Peyer's patch (tissue), 4 donors: ENCODE measurements around the gene SLC9A8. TPM values are rescaled to one million over a fixed set of nuclear protein-coding genes. Genes with fewer than 3 reads are reported as not detected.
A peak's percentile ranks its signal among the peaks of the same experiment; 100 is the strongest.

Experiments
- DNase-seq, 3 donors: peaks; one replicate each; pipeline ENCODE4 v3.0.0-alpha.2; 2017 to 2019
- H3K27ac ChIP-seq, 4 donors: fragments of 200-600 bp; sonication (generic); one replicate each; pipeline ENCODE4 v1.5.1; 2016 to 2019
- H3K27me3 ChIP-seq, 2 donors: fragments of 200-600 bp; sonication (generic); one replicate each; pipeline ENCODE4 v1.5.1; 2019
- H3K36me3 ChIP-seq, 3 donors: fragments of 200-600 bp; sonication (generic); one replicate each; pipeline ENCODE4 v1.5.1; 2016 to 2019
- H3K4me1 ChIP-seq, 4 donors: fragments of 200-600 bp; sonication (generic); one replicate each; pipeline ENCODE4 v1.5.1; 2016 to 2019
- H3K4me3 ChIP-seq, 4 donors: fragments of 200-600 bp; sonication (generic); 1 replicate in 3 of 4; 2 replicates in 1 of 4; pipeline ENCODE4 v1.5.1; 2016 to 2019; ENCODE audit warnings: mild to moderate bottlenecking in 1 of 4
- H3K9me3 ChIP-seq, 4 donors: fragments of 200-600 bp; sonication (generic); one replicate each; pipeline ENCODE4 v1.5.1; 2016 to 2019; ENCODE audit warnings: mild to moderate bottlenecking in 1 of 4
- POLR2A ChIP-seq, 2 donors: fragments of 450-650 bp; IDR thresholded peaks; one replicate each; pipeline ENCODE4 v1.5.1; 2017; ENCODE audit warnings: antibody characterized with exemption in 2 of 2, mild to moderate bottlenecking in 2 of 2, moderate library complexity in 2 of 2
- total RNA-seq, 4 donors: library from RNA; depleted of rRNA; stranded (reverse); fragments of >200 nt; gene quantifications; one replicate each; pipeline ENCODE4 v1.1.0, GENCODE V29; 2016
- TF ChIP-seq, protein P1 (sequence below), 6 experiments: fragments of 450-650 bp in 4 of 6; fragments of 200-600 bp in 2 of 6; sonication (generic) in 1 of 6; IDR thresholded peaks; one replicate each; pipeline ENCODE4 v1.5.1; 2017 to 2019; ENCODE audit warnings: antibody characterized with exemption in 6 of 6, mild to moderate bottlenecking in 3 of 6, moderate library complexity in 1 of 6

The SLC9A8 gene
- total RNA-seq, 4 donors from 2014 or later: 15.6 to 24.4 (median 19.8) TPM

DNA sequence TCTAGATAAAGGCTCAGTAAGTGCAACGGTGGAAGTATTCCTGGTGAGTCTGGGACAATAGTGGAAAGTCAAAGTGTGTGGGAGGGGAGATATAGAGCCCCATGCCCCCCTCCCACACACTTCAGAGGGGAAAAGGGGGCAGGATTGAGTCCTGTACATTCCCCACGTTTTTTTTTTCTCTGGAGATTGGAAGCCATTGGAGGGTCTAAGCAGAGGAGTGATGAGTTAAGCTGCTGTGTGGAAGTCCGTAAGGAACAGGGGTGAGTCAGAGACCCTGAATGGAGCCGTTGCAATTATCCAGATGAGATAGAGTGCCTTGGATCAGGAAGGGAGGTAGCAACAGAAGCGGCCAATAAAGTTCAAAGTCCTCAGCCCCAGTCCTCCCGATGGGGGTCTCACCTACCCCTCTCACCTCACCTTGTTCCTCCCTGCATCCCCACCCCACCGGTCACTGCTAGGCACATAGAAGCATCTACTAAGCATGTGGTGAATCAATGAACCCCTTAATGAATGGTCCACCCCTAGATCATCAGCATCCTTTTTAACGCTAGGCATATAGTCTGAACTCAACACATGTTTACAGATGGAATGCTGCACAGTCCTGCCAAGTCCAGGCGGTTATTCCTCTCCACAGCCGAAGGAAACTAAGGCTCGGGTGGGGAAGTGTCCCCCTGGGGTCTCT is 662 bp upstream of the SLC9A8 start:
- Histone ChIP-seq H3K4me1 (peaks cover 0 to 19% (median 4%) of the 10 kb centered on the region in 4 donors), H3K36me3 (peaks cover 0 to 22% (median 0%) of the 10 kb centered on the region in 3 donors), H3K27me3 (no peaks in the 10 kb centered on the region), H3K9me3 (no peaks in the 10 kb centered on the region), H3K4me3 (peak overlapping the region; percentile 71 to 88 (median 82)), H3K27ac (peak overlapping the region; percentile 89 to 98 (median 96))
- peak in 2 of 3 donors; percentile 15 to 46 for DNase-seq
- TF ChIP-seq, protein P1, sequence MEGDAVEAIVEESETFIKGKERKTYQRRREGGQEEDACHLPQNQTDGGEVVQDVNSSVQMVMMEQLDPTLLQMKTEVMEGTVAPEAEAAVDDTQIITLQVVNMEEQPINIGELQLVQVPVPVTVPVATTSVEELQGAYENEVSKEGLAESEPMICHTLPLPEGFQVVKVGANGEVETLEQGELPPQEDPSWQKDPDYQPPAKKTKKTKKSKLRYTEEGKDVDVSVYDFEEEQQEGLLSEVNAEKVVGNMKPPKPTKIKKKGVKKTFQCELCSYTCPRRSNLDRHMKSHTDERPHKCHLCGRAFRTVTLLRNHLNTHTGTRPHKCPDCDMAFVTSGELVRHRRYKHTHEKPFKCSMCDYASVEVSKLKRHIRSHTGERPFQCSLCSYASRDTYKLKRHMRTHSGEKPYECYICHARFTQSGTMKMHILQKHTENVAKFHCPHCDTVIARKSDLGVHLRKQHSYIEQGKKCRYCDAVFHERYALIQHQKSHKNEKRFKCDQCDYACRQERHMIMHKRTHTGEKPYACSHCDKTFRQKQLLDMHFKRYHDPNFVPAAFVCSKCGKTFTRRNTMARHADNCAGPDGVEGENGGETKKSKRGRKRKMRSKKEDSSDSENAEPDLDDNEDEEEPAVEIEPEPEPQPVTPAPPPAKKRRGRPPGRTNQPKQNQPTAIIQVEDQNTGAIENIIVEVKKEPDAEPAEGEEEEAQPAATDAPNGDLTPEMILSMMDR (IDR thresholded peaks at IDR 0.05): no peak
- no peak for TF ChIP-seq POLR2A (IDR thresholded peaks at IDR 0.05)

GRCh38 chr20:49813305-49813974 is 812 bp downstream of the SLC9A8 start:
- TF ChIP-seq, protein P1 (IDR thresholded peaks at IDR 0.05): peak in 1 of 6 experiments; percentile 1
- no peak for TF ChIP-seq POLR2A (IDR thresholded peaks at IDR 0.05)
- DNase-seq: peak in 1 of 3 donors; percentile 45
- H3K27me3 ChIP-seq: no peaks in the 10 kb centered on the region

DNA sequence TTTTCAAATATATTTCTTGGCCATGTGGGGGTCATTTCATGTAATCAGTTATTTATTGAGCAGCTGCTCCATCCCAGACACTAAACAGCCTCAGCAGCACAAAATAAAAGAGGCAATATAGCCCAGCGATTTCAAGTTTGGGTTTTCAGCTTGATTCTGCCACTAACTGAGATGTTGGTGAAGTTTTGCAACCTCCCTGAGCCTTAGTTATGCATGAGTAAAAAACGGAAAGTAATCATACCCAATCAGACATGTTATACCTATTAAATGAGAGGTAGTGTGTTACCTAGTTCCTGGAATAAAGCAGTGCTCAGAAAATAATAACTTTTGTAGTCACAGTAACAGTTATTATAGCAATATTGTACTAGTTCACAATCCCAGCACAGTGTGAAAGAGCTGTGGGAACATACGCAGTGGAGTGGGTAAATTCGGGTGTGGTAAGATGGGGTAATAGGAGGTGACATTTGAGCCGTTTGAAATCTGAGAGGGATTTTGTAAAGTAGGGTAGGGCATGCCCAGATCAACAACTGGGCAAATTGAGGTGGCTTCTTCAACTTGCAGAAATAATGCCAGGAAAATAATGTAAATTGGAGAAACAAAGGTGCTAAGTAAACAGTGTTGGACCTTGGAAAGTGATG is 1.5 kb downstream of the SLC9A8 start:
- Histone ChIP-seq H3K27ac (peak overlapping the region in 2 of 4 donors; percentile 89 to 97), H3K27me3 (no peaks in the 10 kb centered on the region), H3K36me3 (peaks cover 0 to 22% (median 0%) of the 10 kb centered on the region in 3 donors), H3K9me3 (no peaks in the 10 kb centered on the region), H3K4me1 (peaks cover 0 to 19% (median 4%) of the 10 kb centered on the region in 4 donors), H3K4me3 (peak overlapping the region in 1 of 4 donors; percentile 77)
- TF ChIP-seq, protein P1 (IDR thresholded peaks at IDR 0.05): no peak
- TF ChIP-seq POLR2A (IDR thresholded peaks at IDR 0.05): no peak
- no peak for DNase-seq

More at GRCh38 chr20:49813305-49813974, 812 bp downstream of the SLC9A8 start:
- H3K4me3 ChIP-seq: peak overlapping the region; percentile 71 to 88 (median 82)
- H3K4me1 ChIP-seq: peaks cover 0 to 19% (median 4%) of the 10 kb centered on the region in 4 donors
- H3K9me3 ChIP-seq: no peaks in the 10 kb centered on the region
- peak overlapping the region; percentile 89 to 98 (median 96) for H3K27ac ChIP-seq
- peaks cover 0 to 22% (median 0%) of the 10 kb centered on the region in 3 donors for H3K36me3 ChIP-seq

GRCh38 chr20:49818816-49819215 is 6.2 kb downstream of the SLC9A8 start:
- DNase-seq: no peak
- H3K4me3 ChIP-seq: no peak overlapping the region
- H3K36me3 ChIP-seq: peaks cover 0 to 37% (median 0%) of the 10 kb centered on the region in 3 donors
- H3K4me1 ChIP-seq: peaks cover 0 to 8% (median 6%) of the 10 kb centered on the region in 4 donors
- no peaks in the 10 kb centered on the region for H3K9me3 ChIP-seq
- peak overlapping the region in 1 of 4 donors; percentile 3 for H3K27ac ChIP-seq
- TF ChIP-seq, protein P1 (IDR thresholded peaks at IDR 0.05): no peak
- no peak for TF ChIP-seq POLR2A (IDR thresholded peaks at IDR 0.05)
- H3K27me3 ChIP-seq: no peaks in the 10 kb centered on the region

GRCh38 chr20:49819702-49820101 is 7.1 kb downstream of the SLC9A8 start:
- no peak overlapping the region for H3K27ac ChIP-seq
- H3K27me3 ChIP-seq: no peaks in the 10 kb centered on the region
- peaks cover 0 to 37% (median 0%) of the 10 kb centered on the region in 3 donors for H3K36me3 ChIP-seq
- TF ChIP-seq POLR2A (IDR thresholded peaks at IDR 0.05): no peak
- TF ChIP-seq, protein P1 (IDR thresholded peaks at IDR 0.05): no peak
- no peak overlapping the region for H3K4me3 ChIP-seq
- peaks cover 0 to 7% (median 3%) of the 10 kb centered on the region in 4 donors for H3K4me1 ChIP-seq
- no peaks in the 10 kb centered on the region for H3K9me3 ChIP-seq
- no peak for DNase-seq
